GM23338 (cell line): ENCODE results near the gene HEMK1. TPM values are rescaled to one million over a fixed set of nuclear protein-coding genes. Genes with fewer than 3 reads are reported as not detected.

ENCODE experiments used
- ATAC-seq: fragments of 200-7000 bp; cut with Tn5 transposase; 3 replicates; pipeline ENCODE4 v1.9.1; 2020
- DNase-seq: peaks from one replicate; pipeline ENCODE4 v3.0.0-alpha.2; 2015; ENCODE audit warnings: low spot score
- H2AFZ ChIP-seq: fragments of 200-600 bp; sonication (generic); 2 replicates; pipeline ENCODE4 v1.8.0; 2016; ENCODE audit warnings: antibody characterized with exemption, mild to moderate bottlenecking, moderate library complexity
- H3F3A ChIP-seq: fragments of 200-600 bp; sonication (generic); replicated peaks from 2 replicates; pipeline ENCODE4 v1.8.0; 2017; ENCODE audit warnings: antibody characterized with exemption, mixed run types, low read depth
- H3K27ac ChIP-seq: fragments of 200-600 bp; sonication (generic); 2 replicates; pipeline ENCODE4 v1.6.1; 2016; ENCODE audit warnings: low read depth
- H3K27me3 ChIP-seq: fragments of 200-600 bp; sonication (generic); 2 replicates; pipeline ENCODE4 v1.8.0; 2016; ENCODE audit warnings: mild to moderate bottlenecking, mixed run types, moderate library complexity; ENCODE audit not compliant: insufficient read depth
- H3K36me3 ChIP-seq: fragments of 200-600 bp; sonication (generic); 2 replicates; pipeline ENCODE4 v1.8.0; 2016; ENCODE audit warnings: mild to moderate bottlenecking; ENCODE audit not compliant: insufficient read depth
- H3K4me1 ChIP-seq: fragments of 200-600 bp; sonication (generic); 2 replicates; pipeline ENCODE4 v1.8.0; 2016; ENCODE audit warnings: mild to moderate bottlenecking, moderate library complexity; ENCODE audit not compliant: insufficient read depth
- H3K4me2 ChIP-seq: fragments of 200-600 bp; sonication (generic); 2 replicates; pipeline ENCODE4 v1.7.1; 2017; ENCODE audit warnings: mixed run types
- H3K4me3 ChIP-seq: fragments of 200-600 bp; sonication (generic); 2 replicates; pipeline ENCODE4 v1.6.1; 2016; ENCODE audit warnings: mixed run types
- H3K79me2 ChIP-seq: fragments of 200-600 bp; sonication (generic); replicated peaks from 2 replicates; pipeline ENCODE4 v1.8.0; 2017; ENCODE audit warnings: mild to moderate bottlenecking; ENCODE audit not compliant: insufficient read depth
- H3K9me2 ChIP-seq: fragments of 200-600 bp; sonication (generic); 2 replicates; pipeline ENCODE4 v1.8.0; 2017; ENCODE audit not compliant: insufficient read depth
- H4K20me1 ChIP-seq: fragments of 200-600 bp; sonication (generic); replicated peaks from 2 replicates; pipeline ENCODE4 v1.8.0; 2017; ENCODE audit warnings: mild to moderate bottlenecking; ENCODE audit not compliant: insufficient read depth
- H3K27ac Mint-ChIP-seq: 2 replicates; pipeline ENCODE4 v1.8.0; 2020; ENCODE audit warnings: inconsistent platforms, mild to moderate bottlenecking, moderate library complexity, mixed read lengths
- H3K27me3 Mint-ChIP-seq: 3 replicates; pipeline ENCODE4 v1.8.0; 2022; ENCODE audit warnings: low read depth, mild to moderate bottlenecking, moderate library complexity, mixed read lengths, inconsistent platforms; ENCODE audit not compliant: insufficient read depth, poor library complexity
- H3K36me3 Mint-ChIP-seq: 3 replicates; pipeline ENCODE4 v1.8.0; 2021; ENCODE audit warnings: low read depth, mild to moderate bottlenecking, inconsistent platforms, moderate library complexity, mixed read lengths
- H3K4me1 Mint-ChIP-seq: 3 replicates; pipeline ENCODE4 v1.8.0; 2020; ENCODE audit warnings: mild to moderate bottlenecking, inconsistent platforms, mixed read lengths
- H3K4me3 Mint-ChIP-seq: 3 replicates; pipeline ENCODE4 v1.8.0; 2021; ENCODE audit warnings: moderate library complexity, mild to moderate bottlenecking, inconsistent platforms, mixed read lengths
- H3K9me3 Mint-ChIP-seq: 3 replicates; pipeline ENCODE4 v1.8.0; 2020; ENCODE audit warnings: moderate library complexity, mild to moderate bottlenecking, inconsistent platforms, mixed read lengths
- CREB1 ChIP-seq: fragments of 250-450 bp; sonication (Bioruptor Pico); IDR thresholded peaks from 2 replicates; pipeline ENCODE4 v1.5.0; 2020; ENCODE audit warnings: low read depth, mild to moderate bottlenecking, moderate library complexity
- CTCF ChIP-seq, 2 experiments: fragments of 200-600 bp in 1 of 2; sonication (generic) in 1 of 2; conservative IDR thresholded peaks; 2 replicates each; pipeline versions ENCODE4 v1.5.1 to v1.6.1; 2016 to 2017; ENCODE audit warnings: antibody characterized with exemption in 2 of 2, low read depth in 2 of 2, mild to moderate bottlenecking in 2 of 2, moderate library complexity in 1 of 2
- ETS1 ChIP-seq: IDR thresholded peaks from 2 replicates; pipeline ENCODE4 v1.6.1; 2016; ENCODE audit warnings: antibody characterized with exemption
- EZH2 ChIP-seq: fragments of 200-600 bp; sonication (generic); IDR thresholded peaks from one replicate; pipeline ENCODE4 v1.8.0; 2017; ENCODE audit warnings: antibody characterized with exemption, mild to moderate bottlenecking, low read depth; ENCODE audit not compliant: unreplicated experiment
- EZH2phosphoT487 ChIP-seq: fragments of 200-600 bp; sonication (generic); IDR thresholded peaks from one replicate; pipeline ENCODE4 v1.8.1; 2018; ENCODE audit warnings: antibody characterized with exemption; ENCODE audit not compliant: unreplicated experiment
- JUNB ChIP-seq: IDR thresholded peaks from one replicate; pipeline ENCODE4 v1.6.1; 2016; ENCODE audit warnings: antibody characterized with exemption; ENCODE audit not compliant: unreplicated experiment
- NANOG ChIP-seq: IDR thresholded peaks from 2 replicates; pipeline ENCODE4 v1.6.1; 2016; ENCODE audit warnings: antibody characterized with exemption, borderline replicate concordance
- POLR2AphosphoS5 ChIP-seq: IDR thresholded peaks from 2 replicates; pipeline ENCODE4 v1.6.1; 2016; ENCODE audit warnings: antibody characterized with exemption, low read depth
- REST ChIP-seq: IDR thresholded peaks from one replicate; pipeline ENCODE4 v1.6.1; 2018; ENCODE audit warnings: antibody characterized with exemption; ENCODE audit not compliant: unreplicated experiment
- STAT1 ChIP-seq: IDR thresholded peaks from one replicate; pipeline ENCODE4 v1.6.1; 2016; ENCODE audit warnings: antibody characterized with exemption; ENCODE audit not compliant: unreplicated experiment
- ZNF114 ChIP-seq: fragments of 250-450 bp; sonication (Bioruptor Pico); IDR thresholded peaks from 2 replicates; pipeline ENCODE4 v1.5.0; 2020; ENCODE audit warnings: mild to moderate bottlenecking, moderate library complexity
- ZNF331 ChIP-seq: fragments of 250-450 bp; sonication (Bioruptor Pico); IDR thresholded peaks from 2 replicates; pipeline ENCODE4 v1.5.0; 2020; ENCODE audit warnings: low read depth, mild to moderate bottlenecking, moderate library complexity
- ZNF462 ChIP-seq: fragments of 250-450 bp; sonication (Bioruptor Pico); IDR thresholded peaks from 2 replicates; pipeline ENCODE4 v1.5.0; 2020; ENCODE audit warnings: mild to moderate bottlenecking, moderate library complexity
- polyA plus RNA-seq: library from polyadenylated mRNA; unstranded; fragments of >200 nt; fragmentation: Nextera tagmentation; extraction: Ambion mirVana; gene quantifications from 2 replicates; pipeline ENCODE4 v1.2.1, GENCODE V29; 2016
- total RNA-seq: library from RNA; depleted of rRNA; stranded (reverse); fragments of >200 nt; shearing (Covaris generic); gene quantifications from 2 replicates; pipeline ENCODE4 v1.2.3, GENCODE V29; 2014

The HEMK1 gene
- total and polyA plus RNA-seq, 2 experiments from 2014 or later: 5.6 to 10.1 TPM

GRCh38 chr3:50600841-50601591 lies 31.7 kb downstream of the HEMK1 start:
- Mint-ChIP-seq H3K27ac (no peak overlapping the region), H3K9me3 (no peaks in the 10 kb centered on the region), H3K27me3 (peaks cover 4% of the 10 kb centered on the region), H3K4me1 (no peaks in the 10 kb centered on the region; the same call in 2 of the 3 replicates), H3K36me3 (no peaks in the 10 kb centered on the region), H3K4me3 (no peak overlapping the region)
- Histone ChIP-seq H4K20me1 (no peaks in the 10 kb centered on the region), H3K4me1 (no peaks in the 10 kb centered on the region), H3K27me3 (0 out of 2 replicates have a peak, but pooled peaks cover under 1% of the 10 kb centered on the region), H3F3A (no peaks in the 10 kb centered on the region), H2AFZ (no peak overlapping the region), H3K36me3 (no peaks in the 10 kb centered on the region), H3K4me2 (no peak overlapping the region), H3K4me3 (no peak overlapping the region), H3K27ac (no peak overlapping the region), H3K79me2 (no peaks in the 10 kb centered on the region), H3K9me2 (no peaks in the 10 kb centered on the region)
- DNase-seq: peak; percentile 30
- ATAC-seq: peak; percentile 44
- TF ChIP-seq ETS1 (no peak), ZNF462 (CRISPR knock-in tag) (no peak), EZH2 (no peak), CTCF (conservative IDR thresholded peaks at IDR 0.05; ENCODE audit: low read depth in 2 of 2) (no peak), NANOG (no peak), EZH2phosphoT487 (no peak), POLR2AphosphoS5 (no peak), CREB1 (no peak), ZNF331 (no peak), REST (no peak), ZNF114 (no peak), STAT1 (no peak), JUNB (no peak)
